Loucy (cell line): Measurements from ENCODE around the gene ELOVL1.

Source experiments
- H2AFZ ChIP-seq: fragments of 200-600 bp; sonication (generic); 2 replicates; pipeline ENCODE4 v1.6.0; 2016; ENCODE audit warnings: antibody characterized with exemption, mild to moderate bottlenecking, low read length, moderate library complexity
- H3F3A ChIP-seq: fragments of 200-600 bp; 2 replicates; pipeline ENCODE4 v1.6.0; 2016; ENCODE audit warnings: antibody characterized with exemption, low read depth, mild to moderate bottlenecking
- H3K27me3 ChIP-seq: fragments of 200-600 bp; sonication (generic); 2 replicates; pipeline ENCODE4 v1.6.1; 2014; ENCODE audit warnings: low read length, mild to moderate bottlenecking; ENCODE audit not compliant: insufficient read depth, poor library complexity, severe bottlenecking
- H3K36me3 ChIP-seq: fragments of 200-600 bp; sonication (generic); 2 replicates; pipeline ENCODE4 v1.6.1; 2016; ENCODE audit warnings: low read length; ENCODE audit not compliant: insufficient read depth
- H3K4me1 ChIP-seq: fragments of 200-600 bp; sonication (generic); 2 replicates; pipeline ENCODE4 v1.5.1; 2014; ENCODE audit warnings: low read length, mild to moderate bottlenecking; ENCODE audit not compliant: insufficient read depth, poor library complexity, severe bottlenecking
- H3K4me2 ChIP-seq: fragments of 200-600 bp; sonication (generic); 2 replicates; pipeline ENCODE4 v1.6.0; 2014; ENCODE audit warnings: antibody characterized with exemption, low read length, low read depth, mild to moderate bottlenecking; ENCODE audit not compliant: poor library complexity, severe bottlenecking
- H3K4me3 ChIP-seq: fragments of 200-600 bp; sonication (generic); 2 replicates; pipeline ENCODE4 v1.5.1; 2014; ENCODE audit warnings: low read length, mild to moderate bottlenecking, mixed read lengths; ENCODE audit not compliant: poor library complexity, severe bottlenecking
- H3K79me2 ChIP-seq: fragments of 200-600 bp; sonication (generic); 2 replicates; pipeline ENCODE4 v1.6.1; 2014; ENCODE audit warnings: low read length; ENCODE audit not compliant: insufficient read depth
- H3K9ac ChIP-seq: fragments of 200-600 bp; sonication (generic); 2 replicates; pipeline ENCODE4 v1.6.0; 2014; ENCODE audit warnings: mild to moderate bottlenecking, low read depth, low read length, moderate library complexity; ENCODE audit not compliant: poor library complexity, severe bottlenecking
- H3K9me2 ChIP-seq: fragments of 200-600 bp; sonication (generic); replicated peaks from 2 replicates; pipeline ENCODE4 v1.6.1; 2016; ENCODE audit warnings: low read depth, low read length, mixed read lengths
- H3K9me3 ChIP-seq: fragments of 200-600 bp; sonication (generic); 2 replicates; pipeline ENCODE4 v1.6.1; 2014; ENCODE audit warnings: mild to moderate bottlenecking, antibody characterized with exemption, low read length, low read depth; ENCODE audit not compliant: insufficient read depth
- H4K20me1 ChIP-seq: fragments of 200-600 bp; sonication (generic); 2 replicates; pipeline ENCODE4 v1.6.0; 2014; ENCODE audit warnings: antibody characterized with exemption, low read length, mild to moderate bottlenecking; ENCODE audit not compliant: insufficient read depth, poor library complexity, severe bottlenecking
- EZH2phosphoT487 ChIP-seq: fragments of 200-600 bp; IDR thresholded peaks from 2 replicates; pipeline ENCODE4 v1.6.1; 2018; ENCODE audit warnings: antibody characterized with exemption, mild to moderate bottlenecking, moderate library complexity, borderline replicate concordance
- TF ChIP-seq, protein P1 (sequence below): fragments of 200-600 bp; sonication (generic); conservative IDR thresholded peaks from 2 replicates; pipeline ENCODE4 v1.5.1; 2014; ENCODE audit warnings: mild to moderate bottlenecking, antibody characterized with exemption, low read length

Gene ELOVL1

GRCh38 chr1:43348809-43349593 lies 18.8 kb downstream of the ELOVL1 start:
- H3K9me3 ChIP-seq, result no peaks in the 10 kb centered on the region
- no peak overlapping the region for H3K4me3 ChIP-seq
- H4K20me1 ChIP-seq, result no peaks in the 10 kb centered on the region
- TF ChIP-seq, protein P1, sequence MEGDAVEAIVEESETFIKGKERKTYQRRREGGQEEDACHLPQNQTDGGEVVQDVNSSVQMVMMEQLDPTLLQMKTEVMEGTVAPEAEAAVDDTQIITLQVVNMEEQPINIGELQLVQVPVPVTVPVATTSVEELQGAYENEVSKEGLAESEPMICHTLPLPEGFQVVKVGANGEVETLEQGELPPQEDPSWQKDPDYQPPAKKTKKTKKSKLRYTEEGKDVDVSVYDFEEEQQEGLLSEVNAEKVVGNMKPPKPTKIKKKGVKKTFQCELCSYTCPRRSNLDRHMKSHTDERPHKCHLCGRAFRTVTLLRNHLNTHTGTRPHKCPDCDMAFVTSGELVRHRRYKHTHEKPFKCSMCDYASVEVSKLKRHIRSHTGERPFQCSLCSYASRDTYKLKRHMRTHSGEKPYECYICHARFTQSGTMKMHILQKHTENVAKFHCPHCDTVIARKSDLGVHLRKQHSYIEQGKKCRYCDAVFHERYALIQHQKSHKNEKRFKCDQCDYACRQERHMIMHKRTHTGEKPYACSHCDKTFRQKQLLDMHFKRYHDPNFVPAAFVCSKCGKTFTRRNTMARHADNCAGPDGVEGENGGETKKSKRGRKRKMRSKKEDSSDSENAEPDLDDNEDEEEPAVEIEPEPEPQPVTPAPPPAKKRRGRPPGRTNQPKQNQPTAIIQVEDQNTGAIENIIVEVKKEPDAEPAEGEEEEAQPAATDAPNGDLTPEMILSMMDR, result no peak
- no peak for TF ChIP-seq EZH2phosphoT487
- no peak overlapping the region for H3K4me2 ChIP-seq
- H3K9me2 ChIP-seq, result no peaks in the 10 kb centered on the region
- no peak overlapping the region for H2AFZ ChIP-seq
- H3K36me3 ChIP-seq, result no peaks in the 10 kb centered on the region
- H3K79me2 ChIP-seq, result no peaks in the 10 kb centered on the region
- H3K4me1 ChIP-seq, result no peaks in the 10 kb centered on the region
- H3F3A ChIP-seq, result no peaks in the 10 kb centered on the region
- H3K27me3 ChIP-seq, result no peaks in the 10 kb centered on the region
- no peak overlapping the region for H3K9ac ChIP-seq

DNA sequence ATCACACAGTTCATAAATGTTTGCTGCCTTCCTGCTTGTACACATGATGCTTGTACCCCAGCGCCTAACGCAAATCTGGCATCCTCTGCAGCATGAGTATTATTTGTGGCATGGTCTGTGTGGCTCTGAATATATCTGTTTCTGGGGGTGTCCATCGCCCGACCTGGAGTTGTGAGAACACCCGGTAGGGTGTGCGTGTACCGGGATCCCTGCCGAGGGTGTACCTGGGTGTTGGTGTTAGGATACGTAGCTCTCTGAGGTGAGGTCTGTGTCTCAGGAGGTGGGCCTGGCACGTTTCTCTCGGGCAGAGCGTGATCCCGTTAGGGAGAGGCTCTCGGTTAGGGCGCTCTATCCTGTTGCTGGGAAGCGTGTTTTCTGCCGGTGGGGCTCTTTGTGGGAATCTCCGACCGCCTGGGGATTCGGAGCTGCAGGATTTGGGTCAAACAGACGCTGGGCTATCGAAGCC lies 19.4 kb downstream of the ELOVL1 start:
- Histone ChIP-seq H3K4me2 (no peak overlapping the region), H2AFZ (no peak overlapping the region), H3K79me2 (no peaks in the 10 kb centered on the region), H3K9ac (no peak overlapping the region), H3K4me1 (no peaks in the 10 kb centered on the region), H3K4me3 (no peak overlapping the region), H4K20me1 (no peaks in the 10 kb centered on the region), H3K9me3 (no peaks in the 10 kb centered on the region), H3K36me3 (no peaks in the 10 kb centered on the region), H3F3A (no peaks in the 10 kb centered on the region), H3K27me3 (no peaks in the 10 kb centered on the region), H3K9me2 (no peaks in the 10 kb centered on the region)
- TF ChIP-seq EZH2phosphoT487, result no peak
- TF ChIP-seq, protein P1, result no peak

DNA sequence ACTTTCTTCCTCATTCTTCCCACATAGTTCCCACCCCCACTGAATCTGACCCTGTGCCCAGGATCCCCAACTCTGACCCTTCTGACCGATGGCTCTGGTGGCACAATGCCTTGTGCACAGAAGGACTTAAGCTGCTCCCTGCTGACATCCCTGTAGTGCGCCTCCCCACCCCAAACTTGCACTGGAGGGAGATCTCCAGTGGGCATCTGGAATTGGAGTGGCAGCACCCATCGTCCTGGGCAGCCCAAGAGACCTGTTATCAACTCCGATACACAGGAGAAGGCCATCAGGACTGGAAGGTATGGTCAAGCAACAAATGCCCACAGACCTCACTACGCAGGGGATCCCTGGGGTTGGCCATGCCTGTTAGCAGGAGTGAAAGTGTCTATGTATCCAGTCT lies 21.2 kb downstream of the ELOVL1 start:
- Histone ChIP-seq H3K4me1 (no peaks in the 10 kb centered on the region), H3K79me2 (no peaks in the 10 kb centered on the region), H3K36me3 (no peaks in the 10 kb centered on the region), H3K27me3 (no peaks in the 10 kb centered on the region), H3K9me3 (no peaks in the 10 kb centered on the region), H4K20me1 (no peaks in the 10 kb centered on the region), H3K9ac (no peak overlapping the region), H3K9me2 (no peaks in the 10 kb centered on the region), H2AFZ (no peak overlapping the region), H3K4me3 (no peak overlapping the region), H3K4me2 (no peak overlapping the region), H3F3A (no peaks in the 10 kb centered on the region)
- TF ChIP-seq EZH2phosphoT487, result no peak
- TF ChIP-seq, protein P1, result no peak
